Heart left ventricle (tissue), 16 donors: ENCODE data around the gene RNF17. TPM values are rescaled to one million over a fixed set of nuclear protein-coding genes. Genes with fewer than 3 reads are reported as not detected.

Source experiments
- ATAC-seq, 4 donors: fragments of 200-7000 bp; cut with Tn5 transposase; one replicate each; pipeline ENCODE4 v1.9.1; 2020 to 2022; ENCODE audit warnings: moderate library complexity in 4 of 4, mild to moderate bottlenecking in 3 of 4, moderate number of reproducible peaks in 1 of 4
- DNase-seq, 5 donors: peaks; one replicate each; pipeline ENCODE4 v3.0.0-alpha.2; 2020
- H3K27ac ChIP-seq, 12 donors: fragments of 200-600 bp; sonication (generic) in 4 of 12; one replicate each; pipeline versions ENCODE4 v1.5.0 to v1.8.0; 2016 to 2022; ENCODE audit warnings: mild to moderate bottlenecking in 2 of 12
- H3K27me3 ChIP-seq, 9 donors: fragments of 200-600 bp; sonication (generic) in 2 of 9; one replicate each; pipeline versions ENCODE4 v1.5.1 to v1.8.0; 2016 to 2022; ENCODE audit warnings: mild to moderate bottlenecking in 3 of 9
- H3K36me3 ChIP-seq, 9 donors: fragments of 200-600 bp; sonication (generic) in 2 of 9; one replicate each; pipeline versions ENCODE4 v1.5.0 to v1.8.0; 2018 to 2022; ENCODE audit warnings: mild to moderate bottlenecking in 2 of 9
- H3K4me1 ChIP-seq, 12 donors: fragments of 200-600 bp; sonication (generic) in 4 of 12; one replicate each; pipeline versions ENCODE4 v1.5.0 to v1.8.0; 2016 to 2022; ENCODE audit warnings: mild to moderate bottlenecking in 3 of 12
- H3K4me3 ChIP-seq, 12 donors: fragments of 200-600 bp; sonication (generic) in 4 of 12; one replicate each; pipeline versions ENCODE4 v1.5.0 to v1.8.0; 2017 to 2022; ENCODE audit warnings: mild to moderate bottlenecking in 9 of 12, moderate library complexity in 4 of 12
- H3K9me3 ChIP-seq, 12 donors: fragments of 200-600 bp; sonication (generic) in 4 of 12; one replicate each; pipeline versions ENCODE4 v1.5.0 to v1.8.0; 2016 to 2022; ENCODE audit warnings: mild to moderate bottlenecking in 1 of 12
- CTCF ChIP-seq, 12 donors: fragments of 200-600 bp; sonication (generic) in 4 of 12; IDR thresholded peaks; one replicate each; pipeline versions ENCODE4 v1.5.0 to v1.8.0; 2018 to 2022; ENCODE audit warnings: antibody characterized with exemption in 12 of 12, mild to moderate bottlenecking in 5 of 12
- POLR2A ChIP-seq, 2 donors: fragments of 450-650 bp; IDR thresholded peaks; one replicate each; pipeline ENCODE4 v1.6.1; 2017; ENCODE audit warnings: antibody characterized with exemption in 2 of 2, mild to moderate bottlenecking in 2 of 2, moderate library complexity in 2 of 2
- WGBS, 4 donors: extraction: QIAGEN DNeasy Blood & Tissue Kit in 2 of 4; methylation state at CpG; one replicate each; pipeline versions ENCODE4 v1.1.5 to v1.1.7; 2013 to 2018; 5-methylcytosine and 5-hydroxymethylcytosine counted together
- intact Hi-C, 10 donors: fragments of 100-400 bp; cut with DNase I; formaldehyde crosslinking; loops; one replicate each; pipeline versions ENCODE4 v1.11.1 to v1.14.2; 2022
- polyA plus RNA-seq, 2 donors: library from polyadenylated mRNA; stranded (reverse); fragments of 200-250 nt; gene quantifications; one replicate each; pipeline ENCODE4 v1.2.3, GENCODE V29; 2013
- total RNA-seq, 9 donors: library from RNA; depleted of rRNA in 2 of 9; stranded (reverse); fragments of >200 nt in 2 of 9; fragmentation: NEBNext Ultra II Directional in 3 of 9; extraction: Animal tissue kit (Norgen Biotek cat#: 25700) in 3 of 9; gene quantifications; one replicate each; pipeline versions ENCODE4 v1.1.0 to v1.2.4, GENCODE V29; 2016 to 2023
- donor health status: ischemic (EF 13 %, LVEDD 7.1; RV severe dilation, severe dysfunction).
- donor health status: healthy with polysubstance abuse.
- donor health status: DM: no; HTN: yes; CAD: no.
- donor health status: DM: no; HTN: no; CAD: no.
- donor health status: ischemic (EF 25% LVEDD 6.9; RV normal size, moderate dysfunction).
- donor health status: ischemic (EF 25% LVEDD 5.7; RV mildly dilated, moderate dysfunction).
- donor health status: healthy.
- donor health status: DM: yes; HTN: yes; CAD: no.
- donor health status: ischemic (EF 35%, LVEDD 5.7; RV mildly dilated, moderate dysfunction).
- donor health status: nonischemic (EF 11% LVEDD 7.7; RV severe dilation, severe dysfunction).
- donor health status: DM: yes; HTN: yes; CAD: no.
- donor health status: PGD.
- donor health status: ischemic (EF 29% LVEDD 5.4; RV normal size, mild dysfunction).
- donor health status: nonischemic (EF 23%, LVEDD 6.1; RV moderate dilation, normal function).

RNF17 gene
- total and polyA plus RNA-seq, 11 donors, result 0.13 to 0.17 (median 0.16) TPM; not detected in 8

- ATAC-seq, result no peak
Observed at GRCh38 chr13:24854311-24854710, 90.3 kb downstream of the RNF17 start.

GRCh38 chr13:24858953-24859352 is 95.0 kb downstream of the RNF17 start:
- TF ChIP-seq POLR2A (IDR thresholded peaks at IDR 0.05) (no peak), CTCF (IDR thresholded peaks at IDR 0.05) (no peak)
- Histone ChIP-seq H3K27me3 (peaks cover 0 to 9% (median 0%) of the 10 kb centered on the region in 9 donors), H3K4me1 (no peaks in the 10 kb centered on the region), H3K4me3 (no peak overlapping the region), H3K36me3 (no peaks in the 10 kb centered on the region), H3K27ac (no peak overlapping the region), H3K9me3 (no peaks in the 10 kb centered on the region)
- intact Hi-C loops, result no loop called here
- no peak for DNase-seq
- no peak for ATAC-seq
- WGBS, 4 donors, result 76 to 85% (median 82%) methylated on average over 5 of the region's 5 CpGs

More at GRCh38 chr13:24854311-24854710, 90.3 kb downstream of the RNF17 start:
- no peaks in the 10 kb centered on the region for H3K9me3 ChIP-seq
- H3K4me1 ChIP-seq, result peaks cover 0 to 2% (median 0%) of the 10 kb centered on the region in 12 donors
- intact Hi-C loops, result no loop called here
- H3K4me3 ChIP-seq, result no peak overlapping the region
- no peak for DNase-seq
- no peak overlapping the region for H3K27ac ChIP-seq
- H3K27me3 ChIP-seq, result peaks cover 0 to 4% (median 0%) of the 10 kb centered on the region in 9 donors
- no peaks in the 10 kb centered on the region for H3K36me3 ChIP-seq
- TF ChIP-seq CTCF (IDR thresholded peaks at IDR 0.05) (no peak), POLR2A (IDR thresholded peaks at IDR 0.05) (no peak)

- ATAC-seq, result no peak
- H3K4me3 ChIP-seq, result no peak overlapping the region
- intact Hi-C loops, result loop anchor here in 1 of 10 donors (10.0 kb wide), 1 partner anchor 124 kb away; no protein-coding TSS in a partner anchor
- TF ChIP-seq POLR2A (IDR thresholded peaks at IDR 0.05), result no peak
- TF ChIP-seq CTCF (IDR thresholded peaks at IDR 0.05), result no peak
- no peaks in the 10 kb centered on the region for H3K36me3 ChIP-seq
- H3K9me3 ChIP-seq, result no peaks in the 10 kb centered on the region
- H3K27me3 ChIP-seq, result peaks cover 0 to 9% (median 0%) of the 10 kb centered on the region in 9 donors
- 67 to 78% (median 73%) methylated on average over 4 of the region's 4 CpGs for WGBS, 4 donors
- no peak for DNase-seq
- H3K4me1 ChIP-seq, result no peaks in the 10 kb centered on the region
- H3K27ac ChIP-seq, result no peak overlapping the region
Observed at GRCh38 chr13:24860770-24861169, 96.8 kb downstream of the RNF17 start.

GRCh38 chr13:24861617-24862362 is 97.8 kb downstream of the RNF17 start:
- TF ChIP-seq CTCF (IDR thresholded peaks at IDR 0.05) (no peak), POLR2A (IDR thresholded peaks at IDR 0.05) (no peak)
- 77 to 80% (median 78%) methylated on average over 8 of the region's 8 CpGs for WGBS, 4 donors
- DNase-seq (no peak), ATAC-seq (no peak)
- Histone ChIP-seq H3K36me3 (no peaks in the 10 kb centered on the region), H3K4me1 (no peaks in the 10 kb centered on the region), H3K9me3 (no peaks in the 10 kb centered on the region), H3K27ac (no peak overlapping the region), H3K27me3 (peaks cover 0 to 10% (median 0%) of the 10 kb centered on the region in 9 donors), H3K4me3 (no peak overlapping the region)
- intact Hi-C loops, result loop anchor here in 1 of 10 donors (10.0 kb wide), 1 partner anchor 123 kb away; no protein-coding TSS in a partner anchor
